Spinal cord (tissue), 10 donors: ENCODE measurements around the gene SLC25A23. TPM values are rescaled to one million over a fixed set of nuclear protein-coding genes. Genes with fewer than 3 reads are reported as not detected.
A peak's percentile ranks its signal among the peaks of the same experiment; 100 is the strongest.

Experiments
- DNase-seq, 6 donors: peaks; one replicate each; pipeline versions ENCODE4 v3.0.0 to v3.0.0-alpha.2; 2013 to 2015; ENCODE audit warnings: low spot score in 6 of 6, low read depth in 4 of 6
- H3K27ac ChIP-seq: one replicate; pipeline ENCODE4 v1.5.1; 2013; ENCODE audit warnings: low read depth, low read length, control low read depth
- H3K27me3 ChIP-seq: one replicate; pipeline ENCODE4 v1.6.1; 2013; ENCODE audit warnings: low read length; ENCODE audit not compliant: control insufficient read depth, insufficient read depth
- H3K36me3 ChIP-seq: one replicate; pipeline ENCODE4 v1.6.1; 2013; ENCODE audit warnings: low read length; ENCODE audit not compliant: control insufficient read depth, insufficient read depth
- H3K4me1 ChIP-seq: one replicate; pipeline ENCODE4 v1.6.1; 2013; ENCODE audit warnings: low read length; ENCODE audit not compliant: control insufficient read depth, insufficient read depth
- H3K4me3 ChIP-seq: one replicate; pipeline ENCODE4 v1.5.1; 2013; ENCODE audit warnings: low read depth, low read length, control low read depth
- H3K9me3 ChIP-seq: one replicate; pipeline ENCODE4 v1.6.1; 2013; ENCODE audit warnings: low read length; ENCODE audit not compliant: control insufficient read depth, insufficient read depth
- WGBS: methylation state at CpG from one replicate; pipeline ENCODE4 v1.1.5; 2013; ENCODE audit warnings: missing lambda C conversion rate; ENCODE audit not compliant: insufficient coverage; 5-methylcytosine and 5-hydroxymethylcytosine counted together
- polyA plus RNA-seq, 2 donors: library from polyadenylated mRNA; unstranded; fragments of 120-200 nt; gene quantifications; one replicate each; pipeline ENCODE4 v1.2.1, GENCODE V29; 2013; ENCODE audit not compliant: insufficient read length in 2 of 2
- total RNA-seq, 2 donors: library from RNA; depleted of rRNA in 1 of 2; stranded (reverse); fragments of 120-200 nt in 1 of 2; fragments of >200 nt in 1 of 2; gene quantifications; one replicate each; pipeline versions ENCODE4 v1.2.3 to v1.2.4, GENCODE V29; 2013 to 2014
- donor health status: healthy.

SLC25A23 gene
- total and polyA plus RNA-seq, 4 donors = 57.9 to 220 (median 108) TPM

- no peak overlapping the region for H3K4me3 ChIP-seq
- H3K4me1 ChIP-seq = peaks cover 22% of the 10 kb centered on the region
- no peak overlapping the region for H3K27ac ChIP-seq
- no peak for DNase-seq
- 88% methylated on average over 3 of the region's 4 CpGs for WGBS
- no peaks in the 10 kb centered on the region for H3K36me3 ChIP-seq
- H3K9me3 ChIP-seq = no peaks in the 10 kb centered on the region
- H3K27me3 ChIP-seq = peaks cover 25% of the 10 kb centered on the region
These were observed 13.1 kb upstream of the SLC25A23 start for GRCh38 chr19:6472713-6473112.

- no peak overlapping the region for H3K4me3 ChIP-seq
- H3K27me3 ChIP-seq = peaks cover 23% of the 10 kb centered on the region
- H3K4me1 ChIP-seq = peaks cover 10% of the 10 kb centered on the region
- H3K9me3 ChIP-seq = no peaks in the 10 kb centered on the region
- DNase-seq = no peak
- H3K36me3 ChIP-seq = no peaks in the 10 kb centered on the region
- H3K27ac ChIP-seq = no peak overlapping the region
- 71% methylated on average over 11 of the region's 14 CpGs for WGBS
These were observed 11.5 kb upstream of the SLC25A23 start for GRCh38 chr19:6471076-6471475.

- H3K4me1 ChIP-seq = peaks cover 1% of the 10 kb centered on the region
- no peaks in the 10 kb centered on the region for H3K36me3 ChIP-seq
- peaks cover 15% of the 10 kb centered on the region for H3K27me3 ChIP-seq
- no peaks in the 10 kb centered on the region for H3K9me3 ChIP-seq
- no peak for DNase-seq
- H3K4me3 ChIP-seq = no peak overlapping the region
- WGBS = 75% methylated on average over 6 of the region's 8 CpGs
- no peak overlapping the region for H3K27ac ChIP-seq
These were observed 10.6 kb upstream of the SLC25A23 start for GRCh38 chr19:6470173-6470572.

GRCh38 chr19:6467384-6467783 is 7.8 kb upstream of the SLC25A23 start:
- no peak overlapping the region for H3K4me3 ChIP-seq
- H3K4me1 ChIP-seq = peaks cover 7% of the 10 kb centered on the region
- H3K27ac ChIP-seq = no peak overlapping the region
- H3K27me3 ChIP-seq = peaks cover 31% of the 10 kb centered on the region
- WGBS = 80% methylated on average over 7 of the region's 8 CpGs
- H3K36me3 ChIP-seq = no peaks in the 10 kb centered on the region
- DNase-seq = no peak
- H3K9me3 ChIP-seq = no peaks in the 10 kb centered on the region

- H3K27me3 ChIP-seq = peaks cover 37% of the 10 kb centered on the region
- whole genome bisulfite sequencing = 89% methylated on average over 21 of the region's 21 CpGs
- H3K4me3 ChIP-seq = no peak overlapping the region
- H3K4me1 ChIP-seq = peaks cover 7% of the 10 kb centered on the region
- DNase-seq = no peak
- no peak overlapping the region for H3K27ac ChIP-seq
- H3K36me3 ChIP-seq = no peaks in the 10 kb centered on the region
- H3K9me3 ChIP-seq = no peaks in the 10 kb centered on the region
These were observed 7.1 kb upstream of the SLC25A23 start for GRCh38 chr19:6466526-6467248.

- Histone ChIP-seq H3K36me3 (no peaks in the 10 kb centered on the region), H3K27me3 (peaks cover 37% of the 10 kb centered on the region), H3K9me3 (no peaks in the 10 kb centered on the region), H3K4me3 (no peak overlapping the region), H3K27ac (no peak overlapping the region), H3K4me1 (peaks cover 11% of the 10 kb centered on the region)
- WGBS = 89% methylated on average over 6 of the region's 8 CpGs
- DNase-seq = no peak
These were observed 6.1 kb upstream of the SLC25A23 start for GRCh38 chr19:6465663-6466062.

- Histone ChIP-seq H3K4me3 (no peak overlapping the region), H3K36me3 (no peaks in the 10 kb centered on the region), H3K27me3 (peaks cover 37% of the 10 kb centered on the region), H3K27ac (no peak overlapping the region), H3K4me1 (peaks cover 12% of the 10 kb centered on the region), H3K9me3 (no peaks in the 10 kb centered on the region)
- DNase-seq = no peak
- WGBS = 42% methylated on average over 8 of the region's 9 CpGs
These were observed 5.4 kb upstream of the SLC25A23 start for GRCh38 chr19:6465006-6465405.

- Histone ChIP-seq H3K27me3 (peaks cover 37% of the 10 kb centered on the region), H3K4me3 (no peak within 1 kb of the TSS), H3K4me1 (peaks cover 12% of the 10 kb centered on the region), H3K36me3 (no peaks in the 10 kb centered on the region), H3K9me3 (no peaks in the 10 kb centered on the region), H3K27ac (no peak within 1 kb of the TSS)
- DNase-seq = no peak
- WGBS = under 1% methylated on average over 65 of the region's 65 CpGs
These were observed 4.7 kb upstream of the SLC25A23 start, which contains the start of gene CRB3 for GRCh38 chr19:6464070-6464873. TSS of gene CRB3 (plus strand) at chr19:6464271. CDS start at chr19:6464702, 431 bp downstream.

GRCh38 chr19:6460099-6460884 is 700 bp upstream of the SLC25A23 start:
- Histone ChIP-seq H3K36me3 (peaks cover 28% of the 10 kb centered on the region), H3K27ac (peak overlapping the region; percentile 89), H3K9me3 (no peaks in the 10 kb centered on the region), H3K27me3 (peaks cover 25% of the 10 kb centered on the region), H3K4me3 (peak overlapping the region; percentile 50), H3K4me1 (peaks cover 25% of the 10 kb centered on the region)
- peak; percentile 96 to 100 (median 99) for DNase-seq
- 0% methylated on average over 44 of the region's 57 CpGs for WGBS
